Measurements from ENCODE around the gene SUGCT.
"Not testable (repeated sequence)": the region's sequence is repeated elsewhere in the genome, so short reads cannot be mapped to it uniquely, and the experiment has no call there.

Gene SUGCT

DNA sequence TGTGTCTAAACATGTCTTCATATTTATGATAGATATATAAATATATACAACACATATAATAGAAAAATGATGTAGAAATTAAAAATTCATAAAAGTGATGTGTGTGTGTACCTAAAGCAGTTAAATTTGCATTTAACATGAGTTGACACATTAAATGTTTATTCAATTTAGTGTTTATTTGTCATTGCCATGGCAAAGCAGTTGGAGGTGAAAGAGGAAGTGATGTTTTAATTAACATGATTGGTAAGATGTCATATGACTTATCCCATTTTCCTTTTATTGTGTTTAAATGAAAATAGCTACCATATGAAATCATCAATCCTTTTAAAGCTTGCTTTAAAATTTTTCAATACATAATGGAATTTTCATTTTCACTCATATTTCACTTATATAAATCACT is 452.6 kb downstream of the SUGCT start:
- no peak for DNase-seq

GRCh38 chr7:40595129-40595528 is 460.3 kb downstream of the SUGCT start:
- DNase-seq, result no peak

GRCh38 chr7:40595832-40596231 is 461.0 kb downstream of the SUGCT start:
- no peak for DNase-seq

- no peak for DNase-seq
These were observed 462.7 kb downstream of the SUGCT start for GRCh38 chr7:40597517-40597916.

- no peak for DNase-seq
These were observed 464.1 kb downstream of the SUGCT start for GRCh38 chr7:40598915-40599314.

- no peak for DNase-seq
These were observed 465.0 kb downstream of the SUGCT start for GRCh38 chr7:40599836-40600235.

- DNase-seq, result not testable (repeated sequence)
These were observed 467.5 kb downstream of the SUGCT start for GRCh38 chr7:40602351-40602750.

- no peak for DNase-seq
These were observed 470.0 kb downstream of the SUGCT start for GRCh38 chr7:40604601-40605438.

DNA sequence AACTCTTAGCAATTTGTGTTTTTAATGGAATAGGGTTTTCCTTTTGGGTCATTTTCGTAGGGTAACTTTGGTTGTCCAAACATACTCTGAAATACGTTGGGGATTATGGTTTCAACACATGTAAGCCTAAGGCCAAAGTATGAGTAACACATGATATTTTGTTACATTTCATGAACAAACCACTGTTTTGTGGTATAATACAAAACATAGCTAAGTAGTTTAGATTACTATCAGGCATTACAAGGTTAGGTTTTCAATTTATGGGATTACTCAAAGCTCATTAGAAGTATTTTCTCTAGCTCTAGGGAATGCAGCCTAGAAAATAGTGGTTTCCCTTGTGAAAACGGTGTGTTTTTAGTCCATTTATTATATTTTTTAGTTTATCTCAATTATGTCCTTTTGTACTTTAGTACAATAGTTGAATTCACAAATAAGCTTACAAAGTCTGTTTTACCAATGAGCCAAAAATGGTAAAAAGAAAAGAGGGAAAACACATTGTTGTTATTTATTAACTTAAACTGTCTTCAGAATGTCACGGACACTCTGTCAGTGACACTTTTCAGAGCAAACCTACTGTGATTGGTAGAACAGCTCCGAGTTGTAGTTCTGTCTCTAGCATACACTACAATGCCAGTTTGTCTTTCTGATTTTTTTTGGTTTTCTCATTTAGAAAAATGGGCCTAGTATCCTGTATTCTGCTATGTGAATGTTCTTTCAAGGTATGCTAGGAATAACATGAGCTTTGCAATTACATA is 473.7 kb downstream of the SUGCT start:
- no peak for DNase-seq

DNA sequence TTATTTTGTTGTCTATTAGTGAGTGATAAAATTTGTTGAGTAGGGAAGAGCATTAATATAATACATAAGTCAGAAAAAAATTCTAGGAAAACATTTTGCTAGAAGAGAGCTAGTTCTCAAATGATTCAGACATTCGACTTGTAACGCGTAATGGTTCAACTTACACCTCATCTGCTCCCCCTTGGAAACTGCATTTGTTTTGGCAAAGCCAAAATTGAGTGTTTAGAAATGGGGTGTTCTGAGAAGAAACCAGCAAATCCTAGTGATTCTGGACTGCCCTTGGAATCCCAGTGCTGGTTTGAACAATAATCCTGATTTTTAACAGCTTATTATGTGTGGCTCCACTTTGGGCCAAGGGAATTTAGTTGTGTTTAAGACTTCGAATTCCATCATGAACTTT is 475.7 kb downstream of the SUGCT start:
- no peak for DNase-seq

GRCh38 chr7:40611095-40611871 is 476.5 kb downstream of the SUGCT start:
- no peak for DNase-seq

GRCh38 chr7:40612298-40612697 is 477.5 kb downstream of the SUGCT start:
- no peak for DNase-seq

DNA sequence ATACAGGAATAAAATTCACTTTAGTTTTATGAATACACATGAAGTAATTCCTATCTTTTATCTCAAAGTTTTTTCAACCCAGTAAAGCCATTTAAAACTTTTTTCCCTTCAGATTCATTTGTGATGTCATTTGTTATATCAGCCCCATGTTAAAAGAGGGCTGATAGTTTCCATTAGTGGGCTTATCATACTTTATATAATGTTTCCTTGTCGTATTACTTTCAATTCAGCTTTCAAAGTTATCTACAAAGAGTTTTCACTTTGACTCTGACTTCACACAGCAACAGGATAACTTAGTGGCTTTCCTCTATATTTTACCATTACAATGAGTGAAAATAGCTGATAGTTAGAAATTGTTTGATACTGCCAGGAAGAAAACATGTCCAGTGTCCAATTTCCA is 484.8 kb downstream of the SUGCT start:
- DNase-seq, result no peak

- DNase-seq, result no peak
These were observed 486.8 kb downstream of the SUGCT start for GRCh38 chr7:40621592-40621998.

DNA sequence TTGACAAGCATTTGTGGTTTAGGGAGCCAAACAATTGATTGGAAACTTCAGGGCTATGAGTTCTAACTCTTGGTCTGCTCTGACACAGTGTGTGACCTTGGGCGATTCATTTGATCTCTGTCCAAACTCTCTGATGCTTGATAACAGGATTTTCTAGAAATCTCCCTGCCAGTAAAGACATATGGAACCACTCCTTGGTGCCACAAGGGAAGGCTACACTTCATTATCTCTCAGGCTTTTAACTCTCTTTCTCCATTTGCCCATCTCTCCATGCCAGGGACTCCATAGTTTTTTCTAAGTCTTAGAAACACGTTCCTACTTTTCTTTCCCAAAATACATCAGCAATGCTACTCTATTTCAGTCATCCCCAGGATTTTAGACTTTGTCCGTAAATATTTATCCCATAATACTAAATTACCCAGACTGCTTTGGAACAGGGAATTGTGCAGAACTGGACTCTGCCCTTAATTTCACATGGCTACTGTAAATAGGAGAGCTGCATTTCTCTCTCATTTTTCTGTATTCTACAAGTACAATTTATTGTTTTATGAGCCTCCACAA is 488.2 kb downstream of the SUGCT start:
- no peak for DNase-seq

GRCh38 chr7:40623863-40624262 is 489.1 kb downstream of the SUGCT start:
- no peak for DNase-seq

- DNase-seq, result not testable (repeated sequence)
These were observed 492.6 kb downstream of the SUGCT start for GRCh38 chr7:40627361-40627760.

DNA sequence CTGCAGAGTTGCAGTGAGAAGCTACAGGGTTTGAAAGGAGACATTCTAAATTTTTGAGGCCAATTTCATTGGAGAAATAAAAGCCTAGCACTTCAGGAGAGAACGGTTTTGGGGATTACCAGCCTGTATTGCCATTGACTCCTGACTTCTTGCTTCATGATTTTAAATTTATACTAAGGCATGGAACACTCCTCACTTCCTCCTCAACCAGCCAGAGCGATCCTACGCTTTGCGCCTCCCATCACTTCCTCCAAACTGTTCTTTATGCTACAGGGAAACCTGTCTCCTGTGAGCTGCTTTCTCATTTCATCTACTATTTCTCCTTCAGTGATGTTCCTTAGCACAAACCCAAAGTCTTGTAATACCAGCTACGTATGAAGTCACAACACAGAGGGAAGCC is 495.1 kb downstream of the SUGCT start:
- DNase-seq, result no peak

GRCh38 chr7:40634118-40634517 is 499.3 kb downstream of the SUGCT start:
- DNase-seq, result no peak

DNA sequence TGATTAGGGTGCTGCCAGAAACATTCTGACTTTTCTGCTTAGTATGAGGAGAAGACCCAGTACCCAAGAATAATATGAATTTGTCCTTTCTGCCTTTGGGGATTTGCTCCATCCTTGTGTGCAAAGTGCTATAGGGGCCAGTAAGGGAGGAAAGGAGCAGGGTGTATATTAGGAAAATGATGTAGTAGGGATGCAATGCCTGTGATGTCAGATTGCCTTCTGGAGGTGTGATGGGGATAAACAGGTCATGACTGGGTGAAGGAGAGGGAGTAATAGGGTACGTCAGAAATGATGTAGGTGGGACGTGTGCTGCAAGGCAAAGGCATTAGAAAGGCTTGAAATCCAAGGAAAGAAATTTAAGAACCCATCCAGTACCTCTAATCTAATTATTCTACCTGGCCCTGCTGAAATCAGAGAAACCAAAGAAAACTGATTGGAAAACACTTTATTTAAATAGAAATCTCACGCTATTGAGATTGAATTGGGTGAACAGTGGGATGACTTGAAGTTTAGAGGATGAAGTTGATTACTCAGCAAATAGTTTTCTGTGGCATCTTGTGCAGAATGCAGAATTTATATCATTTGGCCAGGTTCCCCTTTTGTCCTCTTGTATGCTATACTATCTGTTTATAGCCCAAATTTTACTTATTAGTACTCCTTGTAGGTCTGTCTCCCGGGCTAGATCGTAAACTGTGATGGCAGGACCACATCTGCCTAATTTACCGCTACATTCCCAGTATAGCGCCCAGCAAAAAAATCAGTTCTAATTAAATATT is 503.9 kb downstream of the SUGCT start:
- DNase-seq, result no peak

DNA sequence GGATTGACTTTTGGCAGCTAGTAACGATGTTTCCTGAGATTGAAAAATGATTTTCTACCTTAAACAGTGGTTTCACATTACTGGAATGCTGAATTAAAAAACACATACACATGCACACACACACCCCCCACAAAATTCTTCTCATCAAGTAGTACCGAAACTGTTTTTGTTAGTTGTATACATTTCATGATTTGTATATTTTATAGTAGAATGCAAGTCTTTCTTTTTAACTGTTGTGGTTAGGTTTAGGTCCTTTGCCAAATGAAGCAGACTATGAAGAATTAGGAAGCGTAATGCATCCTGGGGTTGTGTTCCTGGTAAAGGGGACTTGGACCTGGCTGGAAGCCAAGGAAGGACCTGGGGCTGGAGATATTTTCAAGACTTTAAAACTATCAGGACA is 505.8 kb downstream of the SUGCT start:
- DNase-seq, result no peak

DNA sequence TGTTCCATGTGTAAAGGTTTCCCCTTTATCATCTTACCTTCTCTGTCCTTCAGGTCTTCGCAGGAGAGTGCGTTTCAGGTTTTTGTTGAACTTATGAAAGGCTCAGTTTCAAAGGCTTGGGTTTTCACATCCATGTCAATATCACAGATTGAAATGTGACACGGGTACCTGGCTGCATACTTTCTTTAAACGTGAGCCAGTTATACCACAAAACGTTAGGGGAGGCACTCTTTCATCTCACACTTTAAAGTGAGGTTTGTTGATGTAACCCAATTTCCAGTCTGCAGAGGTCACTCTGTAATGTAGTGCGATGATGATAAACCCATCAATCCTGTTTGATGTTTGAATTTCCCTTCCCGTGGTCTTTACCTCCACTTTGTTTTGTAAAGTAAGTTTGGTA is 506.9 kb downstream of the SUGCT start:
- DNase-seq, result no peak
